Endothelial cell (in vitro differentiated cells): ENCODE results near the gene DIP2A. TPM values are rescaled to one million over a fixed set of nuclear protein-coding genes. Genes with fewer than 3 reads are reported as not detected.

Source experiments
- DNase-seq: peaks from one replicate; pipeline ENCODE4 v3.0.0; 2021; ENCODE audit warnings: low spot score
- H3K27ac Mint-ChIP-seq: one replicate; pipeline ENCODE4 v1.8.0; 2021; ENCODE audit warnings: mixed read lengths, inconsistent platforms; ENCODE audit not compliant: unreplicated experiment
- H3K27me3 Mint-ChIP-seq: one replicate; pipeline ENCODE4 v1.8.0; 2021; ENCODE audit warnings: mild to moderate bottlenecking, moderate library complexity, mixed read lengths, inconsistent platforms; ENCODE audit not compliant: unreplicated experiment
- H3K36me3 Mint-ChIP-seq: one replicate; pipeline ENCODE4 v1.8.0; 2021; ENCODE audit warnings: mild to moderate bottlenecking, low read depth, mixed read lengths, inconsistent platforms; ENCODE audit not compliant: unreplicated experiment
- H3K4me1 Mint-ChIP-seq: one replicate; pipeline ENCODE4 v1.8.0; 2021; ENCODE audit warnings: mild to moderate bottlenecking, mixed read lengths, inconsistent platforms; ENCODE audit not compliant: unreplicated experiment
- H3K4me3 Mint-ChIP-seq: one replicate; pipeline ENCODE4 v1.8.0; 2021; ENCODE audit warnings: mild to moderate bottlenecking, mixed read lengths, inconsistent platforms; ENCODE audit not compliant: unreplicated experiment
- H3K9me3 Mint-ChIP-seq: one replicate; pipeline ENCODE4 v1.8.0; 2021; ENCODE audit warnings: mixed read lengths, inconsistent platforms; ENCODE audit not compliant: unreplicated experiment
- total RNA-seq: library from RNA; stranded (reverse); fragmentation: NEBNext Ultra II Directional; extraction: Animal tissue kit (Norgen Biotek cat#: 25700); gene quantifications from one replicate; pipeline ENCODE4 v1.2.1, GENCODE V29; 2021; ENCODE audit not compliant: unreplicated experiment
- TF ChIP-seq, protein P1 (sequence below): fragments of 200-600 bp; sonication (generic); IDR thresholded peaks from one replicate; pipeline ENCODE4 v1.5.0; 2021; ENCODE audit warnings: antibody characterized with exemption; ENCODE audit not compliant: unreplicated experiment

DIP2A gene
- total RNA-seq, 1 donor from 2014 or later, result 80.2 TPM

DNA sequence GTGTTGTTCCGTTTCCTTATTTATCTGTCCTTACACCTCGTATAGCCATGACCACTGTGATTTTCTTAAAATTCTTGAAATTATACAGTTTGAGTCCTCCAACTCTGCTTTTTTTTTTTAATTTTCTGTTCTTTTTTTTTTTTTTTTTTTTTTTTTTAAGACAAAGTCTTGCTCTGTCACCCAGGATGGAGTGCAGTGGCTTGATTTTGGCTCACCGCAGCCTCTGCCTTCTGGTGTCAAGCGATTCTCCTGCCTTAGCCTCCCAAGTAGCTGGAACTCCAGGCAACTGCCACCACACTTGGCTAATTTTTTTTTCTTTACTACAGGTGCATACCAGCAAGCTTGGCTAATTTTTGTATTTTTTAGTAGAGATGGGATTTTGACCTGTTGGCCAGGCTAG lies 48.9 kb downstream of the DIP2A start:
- DNase-seq, result no peak
- no peaks in the 10 kb centered on the region for H3K9me3 Mint-ChIP-seq
- TF ChIP-seq, protein P1, sequence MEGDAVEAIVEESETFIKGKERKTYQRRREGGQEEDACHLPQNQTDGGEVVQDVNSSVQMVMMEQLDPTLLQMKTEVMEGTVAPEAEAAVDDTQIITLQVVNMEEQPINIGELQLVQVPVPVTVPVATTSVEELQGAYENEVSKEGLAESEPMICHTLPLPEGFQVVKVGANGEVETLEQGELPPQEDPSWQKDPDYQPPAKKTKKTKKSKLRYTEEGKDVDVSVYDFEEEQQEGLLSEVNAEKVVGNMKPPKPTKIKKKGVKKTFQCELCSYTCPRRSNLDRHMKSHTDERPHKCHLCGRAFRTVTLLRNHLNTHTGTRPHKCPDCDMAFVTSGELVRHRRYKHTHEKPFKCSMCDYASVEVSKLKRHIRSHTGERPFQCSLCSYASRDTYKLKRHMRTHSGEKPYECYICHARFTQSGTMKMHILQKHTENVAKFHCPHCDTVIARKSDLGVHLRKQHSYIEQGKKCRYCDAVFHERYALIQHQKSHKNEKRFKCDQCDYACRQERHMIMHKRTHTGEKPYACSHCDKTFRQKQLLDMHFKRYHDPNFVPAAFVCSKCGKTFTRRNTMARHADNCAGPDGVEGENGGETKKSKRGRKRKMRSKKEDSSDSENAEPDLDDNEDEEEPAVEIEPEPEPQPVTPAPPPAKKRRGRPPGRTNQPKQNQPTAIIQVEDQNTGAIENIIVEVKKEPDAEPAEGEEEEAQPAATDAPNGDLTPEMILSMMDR, result no peak
- H3K36me3 Mint-ChIP-seq, result peaks cover 42% of the 10 kb centered on the region
- H3K27me3 Mint-ChIP-seq, result peaks cover 2% of the 10 kb centered on the region
- no peaks in the 10 kb centered on the region for H3K4me1 Mint-ChIP-seq
- no peak overlapping the region for H3K4me3 Mint-ChIP-seq
- no peak overlapping the region for H3K27ac Mint-ChIP-seq

DNA sequence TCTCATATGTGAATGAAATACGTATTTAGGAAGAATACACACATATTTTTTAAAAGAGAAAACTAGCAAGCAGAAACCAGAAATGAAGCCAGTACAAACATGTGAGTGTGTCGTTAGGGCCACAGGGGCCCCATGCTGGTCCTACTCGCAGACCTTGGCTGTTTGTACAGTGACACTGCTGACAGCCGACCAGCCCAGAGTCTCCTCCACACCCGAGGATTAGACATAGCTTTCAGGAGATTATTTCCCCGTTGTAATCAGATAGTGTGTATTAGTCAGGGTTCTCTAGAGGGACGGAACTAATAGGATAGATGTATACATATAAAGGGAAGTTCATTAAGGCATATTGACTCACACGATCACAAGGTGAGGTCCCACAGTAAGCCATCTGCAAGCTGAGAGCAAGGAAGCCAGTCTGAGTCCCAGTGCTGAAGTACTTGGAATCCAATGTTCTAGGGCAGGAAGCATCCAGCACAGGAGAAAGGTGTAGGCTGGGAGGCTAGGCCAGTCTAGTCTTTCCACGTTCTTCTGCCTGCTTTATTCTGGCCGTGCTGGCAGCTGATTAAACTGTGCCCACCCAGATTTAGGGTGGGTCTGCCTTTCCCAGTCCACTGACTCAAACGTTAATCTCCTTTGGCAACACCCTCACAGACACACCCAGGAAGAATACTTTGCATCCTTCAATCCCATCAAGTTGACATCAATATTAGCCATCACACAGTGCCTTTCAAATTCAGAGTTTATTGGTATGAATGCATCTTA lies 51.2 kb downstream of the DIP2A start:
- Mint-ChIP-seq H3K27ac (no peak overlapping the region), H3K9me3 (no peaks in the 10 kb centered on the region), H3K4me1 (peaks cover 4% of the 10 kb centered on the region), H3K36me3 (peaks cover 33% of the 10 kb centered on the region), H3K4me3 (no peak overlapping the region), H3K27me3 (no peaks in the 10 kb centered on the region)
- DNase-seq, result no peak
- TF ChIP-seq, protein P1, result no peak

DNA sequence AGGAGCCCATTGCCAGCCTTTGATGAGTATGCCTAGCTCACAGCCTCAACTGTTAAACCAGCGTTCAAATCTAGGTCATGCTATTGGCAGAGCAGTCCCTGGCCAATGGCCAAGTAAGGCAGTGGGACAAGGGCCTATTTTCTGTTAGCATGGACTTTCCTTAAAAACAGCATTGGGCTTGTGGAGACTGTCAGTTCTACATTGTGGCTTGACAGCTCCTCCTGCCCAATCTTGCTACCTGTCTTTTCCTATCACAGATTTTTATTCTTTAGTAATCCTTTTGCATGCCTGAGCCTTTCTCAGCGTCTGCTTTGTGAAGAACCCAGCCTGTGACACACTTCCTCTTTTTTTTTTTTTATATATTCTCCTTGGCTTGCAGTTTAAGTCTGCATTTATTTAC lies 56.4 kb downstream of the DIP2A start:
- Mint-ChIP-seq H3K36me3 (peaks cover 29% of the 10 kb centered on the region), H3K27ac (peak overlapping the region; percentile 88), H3K9me3 (no peaks in the 10 kb centered on the region), H3K4me3 (no peak overlapping the region), H3K4me1 (peaks cover 18% of the 10 kb centered on the region), H3K27me3 (peaks cover 2% of the 10 kb centered on the region)
- TF ChIP-seq, protein P1, result no peak
- no peak for DNase-seq

DNA sequence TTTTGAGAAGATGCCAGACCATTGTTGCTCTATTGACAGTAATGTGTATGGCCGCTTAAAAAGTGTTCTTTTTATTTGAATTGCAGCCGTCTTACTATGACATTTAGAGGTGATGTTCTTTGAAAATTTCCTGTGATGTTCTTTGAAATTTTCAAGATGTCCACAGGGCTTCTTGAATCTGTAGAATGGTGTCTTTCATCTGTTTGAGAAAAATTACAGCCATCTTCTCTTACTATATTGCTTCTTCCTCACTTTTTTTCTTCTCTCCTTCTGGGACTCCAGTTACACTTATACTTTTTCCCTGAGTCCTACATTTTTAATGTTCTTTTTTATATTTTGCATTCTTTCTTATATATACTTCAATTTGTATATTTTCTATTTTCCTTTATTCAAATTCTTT lies 57.4 kb downstream of the DIP2A start:
- Mint-ChIP-seq H3K9me3 (no peaks in the 10 kb centered on the region), H3K4me3 (no peak overlapping the region), H3K27ac (peak overlapping the region; percentile 88), H3K36me3 (peaks cover 26% of the 10 kb centered on the region), H3K27me3 (peaks cover 2% of the 10 kb centered on the region), H3K4me1 (peaks cover 18% of the 10 kb centered on the region)
- TF ChIP-seq, protein P1, result no peak
- no peak for DNase-seq

DNA sequence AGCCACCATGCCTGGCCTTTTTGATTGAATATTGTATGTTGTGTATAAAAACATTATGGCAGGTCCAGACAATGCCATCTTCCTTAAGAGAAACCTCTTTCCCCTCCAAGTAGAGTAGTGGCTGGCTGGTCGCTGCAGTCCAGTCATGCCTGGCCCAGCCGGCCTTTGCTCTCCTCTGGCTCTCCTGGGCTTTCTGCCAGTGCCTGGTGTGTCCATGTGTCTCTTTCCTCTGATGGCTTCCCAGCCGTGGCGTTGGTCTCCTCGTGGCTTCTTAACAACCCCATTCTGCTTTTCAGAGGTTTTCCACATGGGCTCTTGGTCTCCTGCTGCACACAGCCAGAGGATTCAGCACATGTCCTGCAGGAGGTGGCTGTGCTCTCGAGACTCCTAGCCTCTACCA lies 58.7 kb downstream of the DIP2A start:
- H3K4me3 Mint-ChIP-seq, result no peak overlapping the region
- DNase-seq, result no peak
- TF ChIP-seq, protein P1, result no peak
- no peak overlapping the region for H3K27ac Mint-ChIP-seq
- no peaks in the 10 kb centered on the region for H3K9me3 Mint-ChIP-seq
- peaks cover 18% of the 10 kb centered on the region for H3K4me1 Mint-ChIP-seq
- H3K27me3 Mint-ChIP-seq, result peaks cover 2% of the 10 kb centered on the region
- peaks cover 26% of the 10 kb centered on the region for H3K36me3 Mint-ChIP-seq
